CD4-positive, alpha-beta T cell treated with Interleukin-17A for 1 hour (primary cell): ENCODE data around the gene SRGN.

Experiments
- DNase-seq: peaks from one replicate; pipeline ENCODE4 v3.0.0-alpha.2; 2020

SRGN gene

GRCh38 chr10:69142983-69143382, 55.1 kb downstream of the SRGN start:
- no peak for DNase-seq

GRCh38 chr10:69145329-69145728, 57.4 kb downstream of the SRGN start:
- DNase-seq = no peak

GRCh38 chr10:69145864-69146263, 58.0 kb downstream of the SRGN start:
- DNase-seq = no peak

- no peak for DNase-seq
Observed at GRCh38 chr10:69146759-69147158, 58.9 kb downstream of the SRGN start.

GRCh38 chr10:69151984-69152383, 64.1 kb downstream of the SRGN start:
- no peak for DNase-seq

GRCh38 chr10:69153227-69153626, 65.3 kb downstream of the SRGN start:
- no peak for DNase-seq
